ENCODE data around the gene CACNA1B.

DNA sequence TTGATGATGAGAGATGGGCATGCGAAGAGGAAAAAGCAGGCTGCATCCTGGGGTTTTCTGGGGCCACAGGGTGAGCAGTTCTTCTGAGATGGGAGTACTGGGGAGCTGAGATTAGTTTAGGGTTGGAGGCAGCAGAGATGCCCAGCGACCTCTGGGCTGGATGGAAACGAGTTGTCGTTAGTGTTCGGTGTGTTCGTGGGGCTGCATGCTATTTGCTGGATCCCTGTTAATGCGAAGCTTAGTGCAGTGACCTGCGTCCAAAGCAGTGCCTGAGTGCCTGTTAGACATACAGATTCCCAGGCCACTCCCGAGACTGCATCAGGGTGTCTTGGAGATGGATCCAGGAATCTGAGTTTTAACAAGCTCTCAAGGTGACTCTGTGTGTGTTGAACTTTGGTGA lies 201.3 kb downstream of the CACNA1B start:
- TF ChIP-seq, protein P1, sequence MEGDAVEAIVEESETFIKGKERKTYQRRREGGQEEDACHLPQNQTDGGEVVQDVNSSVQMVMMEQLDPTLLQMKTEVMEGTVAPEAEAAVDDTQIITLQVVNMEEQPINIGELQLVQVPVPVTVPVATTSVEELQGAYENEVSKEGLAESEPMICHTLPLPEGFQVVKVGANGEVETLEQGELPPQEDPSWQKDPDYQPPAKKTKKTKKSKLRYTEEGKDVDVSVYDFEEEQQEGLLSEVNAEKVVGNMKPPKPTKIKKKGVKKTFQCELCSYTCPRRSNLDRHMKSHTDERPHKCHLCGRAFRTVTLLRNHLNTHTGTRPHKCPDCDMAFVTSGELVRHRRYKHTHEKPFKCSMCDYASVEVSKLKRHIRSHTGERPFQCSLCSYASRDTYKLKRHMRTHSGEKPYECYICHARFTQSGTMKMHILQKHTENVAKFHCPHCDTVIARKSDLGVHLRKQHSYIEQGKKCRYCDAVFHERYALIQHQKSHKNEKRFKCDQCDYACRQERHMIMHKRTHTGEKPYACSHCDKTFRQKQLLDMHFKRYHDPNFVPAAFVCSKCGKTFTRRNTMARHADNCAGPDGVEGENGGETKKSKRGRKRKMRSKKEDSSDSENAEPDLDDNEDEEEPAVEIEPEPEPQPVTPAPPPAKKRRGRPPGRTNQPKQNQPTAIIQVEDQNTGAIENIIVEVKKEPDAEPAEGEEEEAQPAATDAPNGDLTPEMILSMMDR (IDR thresholded peaks at IDR 0.05): no peak
- no peak for TF ChIP-seq POLR2A (IDR thresholded peaks at IDR 0.05)
